Umbilical cord (tissue), 2 donors: ENCODE results near the gene ZNF236. TPM values are rescaled to one million over a fixed set of nuclear protein-coding genes. Genes with fewer than 3 reads are reported as not detected.
"Not testable (repeated sequence)": the region's sequence is repeated elsewhere in the genome, so short reads cannot be mapped to it uniquely, and the experiment has no call there.

Source experiments
- DNase-seq: peaks from one replicate; pipeline ENCODE4 v3.0.0-alpha.2; 2015; ENCODE audit warnings: low spot score
- total RNA-seq: library from RNA; depleted of rRNA; stranded (reverse); fragments of >200 nt; gene quantifications from one replicate; pipeline ENCODE4 v1.2.3, GENCODE V29; 2014; ENCODE audit warnings: low replicate concordance; ENCODE audit not compliant: insufficient read depth

Gene ZNF236
- 34.2 TPM for total RNA-seq

- peak; percentile 78 for DNase-seq
These were observed at the start of gene ZNF236 for GRCh38 chr18:76822506-76823160. Gene ZNF236 (plus strand): TSS chr18:76822557. CDS start chr18:76822608, 51 bp downstream.

GRCh38 chr18:76772665-76773064, 49.7 kb upstream of the ZNF236 start:
- DNase-seq, result no peak

GRCh38 chr18:76777036-76777435, 45.3 kb upstream of the ZNF236 start:
- not testable (repeated sequence) for DNase-seq

GRCh38 chr18:76783786-76784484, 38.4 kb upstream of the ZNF236 start:
- DNase-seq, result no peak

GRCh38 chr18:76785872-76786271, 36.5 kb upstream of the ZNF236 start:
- no peak for DNase-seq

GRCh38 chr18:76788571-76789317, 33.6 kb upstream of the ZNF236 start:
- DNase-seq, result no peak

GRCh38 chr18:76791106-76791505, 31.3 kb upstream of the ZNF236 start:
- DNase-seq, result no peak

- DNase-seq, result no peak
These were observed 30.7 kb upstream of the ZNF236 start for GRCh38 chr18:76791642-76792041.

- DNase-seq, result no peak
These were observed 28.0 kb upstream of the ZNF236 start for GRCh38 chr18:76794326-76794725.

GRCh38 chr18:76801567-76802505, 20.5 kb upstream of the ZNF236 start:
- DNase-seq, result peak; percentile 28

- DNase-seq, result no peak
These were observed 18.9 kb upstream of the ZNF236 start for GRCh38 chr18:76803413-76803812.

- DNase-seq, result peak; percentile 56
These were observed 18.5 kb upstream of the ZNF236 start for GRCh38 chr18:76803814-76804213.

GRCh38 chr18:76805221-76805620, 17.1 kb upstream of the ZNF236 start:
- no peak for DNase-seq

GRCh38 chr18:76806301-76806700, 16.1 kb upstream of the ZNF236 start:
- DNase-seq, result no peak

GRCh38 chr18:76808561-76808960, 13.8 kb upstream of the ZNF236 start:
- no peak for DNase-seq

GRCh38 chr18:76811530-76811929, 10.8 kb upstream of the ZNF236 start:
- not testable (repeated sequence) for DNase-seq

GRCh38 chr18:76814256-76814655, 8.1 kb upstream of the ZNF236 start:
- no peak for DNase-seq

GRCh38 chr18:76816127-76816526, 6.2 kb upstream of the ZNF236 start:
- DNase-seq, result no peak

GRCh38 chr18:76817888-76818611, 4.3 kb upstream of the ZNF236 start:
- no peak for DNase-seq

- DNase-seq, result no peak
These were observed 2.8 kb upstream of the ZNF236 start for GRCh38 chr18:76819411-76820136.
